HG02678 (cell line): ENCODE measurements around the gene DYRK1A.
"Not testable (repeated sequence)": the region's sequence is repeated elsewhere in the genome, so short reads cannot be mapped to it uniquely, and the experiment has no call there.

Experiments
- ATAC-seq: cut with Tn5 transposase; IDR thresholded peaks from one replicate; pipeline ENCODE4 v1.9.1; 2021; ENCODE audit warnings: mild to moderate bottlenecking, moderate library complexity; ENCODE audit not compliant: unreplicated experiment

Gene DYRK1A

GRCh38 chr21:37546949-37547614 is 180.5 kb downstream of the DYRK1A start:
- no peak for ATAC-seq

GRCh38 chr21:37547615-37548200 is 181.1 kb downstream of the DYRK1A start:
- no peak for ATAC-seq

- no peak for ATAC-seq
These were observed 182.0 kb downstream of the DYRK1A start for GRCh38 chr21:37548521-37548981.

GRCh38 chr21:37549730-37550129 is 183.2 kb downstream of the DYRK1A start:
- ATAC-seq: not testable (repeated sequence)

GRCh38 chr21:37550157-37550556 is 183.6 kb downstream of the DYRK1A start:
- ATAC-seq: no peak

GRCh38 chr21:37550618-37551330 is 184.2 kb downstream of the DYRK1A start:
- ATAC-seq: no peak

- no peak for ATAC-seq
These were observed 184.9 kb downstream of the DYRK1A start for GRCh38 chr21:37551331-37551992.

- no peak for ATAC-seq
These were observed 185.4 kb downstream of the DYRK1A start for GRCh38 chr21:37551993-37552355.

- no peak for ATAC-seq
These were observed 186.0 kb downstream of the DYRK1A start for GRCh38 chr21:37552496-37553029.

GRCh38 chr21:37553078-37553481 is 186.5 kb downstream of the DYRK1A start:
- no peak for ATAC-seq

GRCh38 chr21:37554661-37555379 is 188.2 kb downstream of the DYRK1A start:
- no peak for ATAC-seq

GRCh38 chr21:37555672-37556261 is 189.2 kb downstream of the DYRK1A start:
- no peak for ATAC-seq

- peak; percentile 98 for ATAC-seq
These were observed 190.8 kb downstream of the DYRK1A start for GRCh38 chr21:37557261-37557950.

GRCh38 chr21:37558676-37559211 is 192.2 kb downstream of the DYRK1A start:
- ATAC-seq: no peak

GRCh38 chr21:37560385-37560784 is 193.8 kb downstream of the DYRK1A start:
- no peak for ATAC-seq

- ATAC-seq: no peak
These were observed 194.9 kb downstream of the DYRK1A start for GRCh38 chr21:37561506-37561905.

GRCh38 chr21:37561941-37562919 is 195.7 kb downstream of the DYRK1A start:
- no peak for ATAC-seq
